Fibroblast of gingiva (primary cell): ENCODE data around the gene FAM237B.
"Not testable (repeated sequence)": the region's sequence is repeated elsewhere in the genome, so short reads cannot be mapped to it uniquely, and the experiment has no call there.

Source experiments
- DNase-seq: peaks from one replicate; pipeline ENCODE4 v3.0.0-alpha.2; 2011; ENCODE audit warnings: low read depth

Gene FAM237B

GRCh38 chr7:90320801-90321494 is at the start of gene FAM237B:
FAM237B (minus strand) TSS chr7:90321304; CDS start chr7:90319748, 1,556 bp downstream.
- DNase-seq, result peak; percentile 38

- DNase-seq, result no peak
Observed at GRCh38 chr7:90351987-90352386, 30.9 kb upstream of the FAM237B start.

- DNase-seq, result not testable (repeated sequence)
Observed at GRCh38 chr7:90350032-90350431, 28.9 kb upstream of the FAM237B start.

- no peak for DNase-seq
Observed at GRCh38 chr7:90349305-90349704, 28.2 kb upstream of the FAM237B start.

- DNase-seq, result no peak
Observed at GRCh38 chr7:90347759-90348158, 26.7 kb upstream of the FAM237B start.

- peak; percentile 96 for DNase-seq
Observed at GRCh38 chr7:90346336-90347125, 25.4 kb upstream of the FAM237B start, which contains the start of gene GTPBP10. GTPBP10 (plus strand) TSS chr7:90346716; CDS start chr7:90346742, 26 bp downstream.

GRCh38 chr7:90345595-90346335 is 24.7 kb upstream of the FAM237B start:
- peak; percentile 37 for DNase-seq

- DNase-seq, result no peak
Observed at GRCh38 chr7:90345016-90345415, 23.9 kb upstream of the FAM237B start.

- DNase-seq, result no peak
Observed at GRCh38 chr7:90337106-90337505, 16.0 kb upstream of the FAM237B start.

- not testable (repeated sequence) for DNase-seq
Observed at GRCh38 chr7:90334926-90335325, 13.8 kb upstream of the FAM237B start.

GRCh38 chr7:90334193-90334843 is 13.2 kb upstream of the FAM237B start:
- no peak for DNase-seq

- no peak for DNase-seq
Observed at GRCh38 chr7:90326500-90326899, 5.4 kb upstream of the FAM237B start.

GRCh38 chr7:90322837-90323236 is 1.7 kb upstream of the FAM237B start:
- DNase-seq, result no peak

- DNase-seq, result no peak
Observed at GRCh38 chr7:90320418-90320800, 695 bp downstream of the FAM237B start.

- DNase-seq, result no peak
Observed at GRCh38 chr7:90320014-90320413, 1.1 kb downstream of the FAM237B start.

GRCh38 chr7:90313907-90314306 is 7.2 kb downstream of the FAM237B start:
- no peak for DNase-seq

- DNase-seq, result no peak
Observed at GRCh38 chr7:90312745-90313144, 8.4 kb downstream of the FAM237B start.

- DNase-seq, result no peak
Observed at GRCh38 chr7:90311175-90311574, 9.9 kb downstream of the FAM237B start.

- no peak for DNase-seq
Observed at GRCh38 chr7:90309872-90310271, 11.2 kb downstream of the FAM237B start.

GRCh38 chr7:90303241-90303640 is 17.9 kb downstream of the FAM237B start:
- peak; percentile 37 for DNase-seq

GRCh38 chr7:90298145-90299038 is 22.7 kb downstream of the FAM237B start:
- peak; percentile 70 for DNase-seq
